Stimulated activated CD8-positive, alpha-beta memory T cell treated with anti-CD3 and anti-CD28 coated beads, Interleukin-7, amount 100 ng/mL, for 48 hours (primary cell): ENCODE data around the gene ADAMTS16.

ENCODE experiments used
- DNase-seq, 2 donors: peaks; one replicate each; pipeline ENCODE4 v3.0.0-alpha.2; 2020; ENCODE audit warnings: low read depth in 1 of 2; ENCODE audit errors: extremely low read depth in 1 of 2

Gene ADAMTS16

GRCh38 chr5:5335700-5336264 is 195.7 kb downstream of the ADAMTS16 start:
- no peak for DNase-seq

GRCh38 chr5:5339257-5339656 is 199.1 kb downstream of the ADAMTS16 start:
- no peak for DNase-seq

- DNase-seq: no peak
Observed at GRCh38 chr5:5340206-5340729, 200.1 kb downstream of the ADAMTS16 start.

- DNase-seq: no peak
Observed at GRCh38 chr5:5341531-5342292, 201.6 kb downstream of the ADAMTS16 start.

GRCh38 chr5:5342784-5343183 is 202.7 kb downstream of the ADAMTS16 start:
- DNase-seq: no peak

- DNase-seq: no peak
Observed at GRCh38 chr5:5343568-5343967, 203.4 kb downstream of the ADAMTS16 start.

- no peak for DNase-seq
Observed at GRCh38 chr5:5344051-5344571, 204.0 kb downstream of the ADAMTS16 start.

GRCh38 chr5:5344606-5345005 is 204.5 kb downstream of the ADAMTS16 start:
- no peak for DNase-seq

GRCh38 chr5:5347442-5347841 is 207.3 kb downstream of the ADAMTS16 start:
- no peak for DNase-seq

- no peak for DNase-seq
Observed at GRCh38 chr5:5348135-5348534, 208.0 kb downstream of the ADAMTS16 start.

GRCh38 chr5:5348576-5348975 is 208.4 kb downstream of the ADAMTS16 start:
- no peak for DNase-seq

GRCh38 chr5:5350101-5350500 is 210.0 kb downstream of the ADAMTS16 start:
- DNase-seq: no peak

GRCh38 chr5:5351288-5351979 is 211.3 kb downstream of the ADAMTS16 start:
- no peak for DNase-seq

- no peak for DNase-seq
Observed at GRCh38 chr5:5352675-5353074, 212.5 kb downstream of the ADAMTS16 start.

GRCh38 chr5:5353681-5354080 is 213.6 kb downstream of the ADAMTS16 start:
- DNase-seq: no peak

- no peak for DNase-seq
Observed at GRCh38 chr5:5356765-5357164, 216.6 kb downstream of the ADAMTS16 start.

GRCh38 chr5:5359618-5360017 is 219.5 kb downstream of the ADAMTS16 start:
- no peak for DNase-seq

- no peak for DNase-seq
Observed at GRCh38 chr5:5360363-5360940, 220.3 kb downstream of the ADAMTS16 start.

- no peak for DNase-seq
Observed at GRCh38 chr5:5360941-5361520, 220.9 kb downstream of the ADAMTS16 start.

- no peak for DNase-seq
Observed at GRCh38 chr5:5363045-5363444, 222.9 kb downstream of the ADAMTS16 start.

- DNase-seq: no peak
Observed at GRCh38 chr5:5364932-5365331, 224.8 kb downstream of the ADAMTS16 start.
